Vagina (tissue), 2 donors: ENCODE results near the gene USP32. TPM values are rescaled to one million over a fixed set of nuclear protein-coding genes. Genes with fewer than 3 reads are reported as not detected.

Experiments
- DNase-seq, 2 donors: peaks; one replicate each; pipeline ENCODE4 v3.0.0-alpha.2; 2017; ENCODE audit errors: extremely low spot score in 2 of 2
- H3K27ac ChIP-seq: fragments of 200-600 bp; sonication (generic); one replicate; pipeline ENCODE4 v1.5.1; 2019
- H3K27me3 ChIP-seq: fragments of 200-600 bp; sonication (generic); one replicate; pipeline ENCODE4 v1.5.1; 2019
- H3K36me3 ChIP-seq, 2 donors: fragments of 200-600 bp; sonication (generic); one replicate each; pipeline ENCODE4 v1.5.1; 2017 to 2019
- H3K4me1 ChIP-seq: fragments of 200-600 bp; sonication (generic); one replicate; pipeline ENCODE4 v1.5.1; 2019
- H3K4me3 ChIP-seq, 2 donors: fragments of 200-600 bp; sonication (generic); 1 replicate in 1 of 2; 2 replicates in 1 of 2; pipeline ENCODE4 v1.5.1; 2016 to 2019
- H3K9me3 ChIP-seq: fragments of 200-600 bp; sonication (generic); one replicate; pipeline ENCODE4 v1.5.1; 2019
- CTCF ChIP-seq, 3 experiments: fragments of 450-650 bp in 2 of 3; fragments of 200-600 bp in 1 of 3; sonication (generic) in 1 of 3; IDR thresholded peaks; one replicate each; pipeline ENCODE4 v1.5.1; 2017 to 2019; ENCODE audit warnings: antibody characterized with exemption in 3 of 3, mild to moderate bottlenecking in 2 of 3, moderate library complexity in 2 of 3
- POLR2A ChIP-seq, 2 donors: fragments of 450-650 bp; IDR thresholded peaks; one replicate each; pipeline ENCODE4 v1.6.1; 2017; ENCODE audit warnings: antibody characterized with exemption in 2 of 2, mild to moderate bottlenecking in 2 of 2, moderate library complexity in 2 of 2
- POLR2AphosphoS5 ChIP-seq, 2 donors: sonication (generic); formaldehyde crosslinking; IDR thresholded peaks; one replicate each; pipeline ENCODE4 v1.9.0; 2017; ENCODE audit warnings: antibody characterized with exemption in 2 of 2, mild to moderate bottlenecking in 2 of 2, low read depth in 1 of 2; ENCODE audit not compliant: insufficient read depth in 1 of 2
- intact Hi-C: fragments of 100-400 bp; cut with DNase I; formaldehyde crosslinking; loops from one replicate; pipeline ENCODE4 v1.15.1; 2023
- total RNA-seq: library from RNA; depleted of rRNA; stranded (reverse); fragments of >200 nt; gene quantifications from one replicate; pipeline ENCODE4 v1.2.3, GENCODE V29; 2016

USP32 gene
- total RNA-seq, 1 donor from 2014 or later: 63.6 TPM

DNA sequence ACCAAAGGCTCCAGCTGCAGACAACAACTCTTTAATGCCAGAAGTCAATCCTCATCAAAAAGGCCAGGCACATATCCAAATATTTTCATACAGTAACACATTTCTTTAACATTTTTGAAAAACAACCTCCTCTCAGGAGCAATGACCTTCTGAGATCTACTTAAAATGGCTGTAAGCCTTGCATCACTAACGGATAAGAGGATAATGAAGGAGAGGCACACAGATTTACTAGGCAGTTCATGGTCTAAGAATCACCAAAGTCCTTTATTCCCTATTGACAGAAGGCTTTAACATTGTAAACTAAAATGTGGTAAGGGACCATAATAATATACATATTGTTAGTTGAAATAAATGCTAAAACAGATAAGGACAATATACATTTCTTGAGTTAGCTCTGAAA, 114.7 kb downstream of the USP32 start:
- H3K4me1 ChIP-seq: no peaks in the 10 kb centered on the region
- intact Hi-C loops: no loop called here
- H3K4me3 ChIP-seq: no peak overlapping the region
- H3K36me3 ChIP-seq: peaks cover 0 to 3% of the 10 kb centered on the region in 2 donors
- no peaks in the 10 kb centered on the region for H3K27me3 ChIP-seq
- H3K27ac ChIP-seq: no peak overlapping the region
- TF ChIP-seq POLR2AphosphoS5 (IDR thresholded peaks at IDR 0.05; ENCODE audit: insufficient read depth in 1 of 2, low read depth in 1 of 2): no peak
- no peak for TF ChIP-seq POLR2A (IDR thresholded peaks at IDR 0.05)
- TF ChIP-seq CTCF (IDR thresholded peaks at IDR 0.05): no peak
- DNase-seq: no peak
- H3K9me3 ChIP-seq: no peaks in the 10 kb centered on the region

DNA sequence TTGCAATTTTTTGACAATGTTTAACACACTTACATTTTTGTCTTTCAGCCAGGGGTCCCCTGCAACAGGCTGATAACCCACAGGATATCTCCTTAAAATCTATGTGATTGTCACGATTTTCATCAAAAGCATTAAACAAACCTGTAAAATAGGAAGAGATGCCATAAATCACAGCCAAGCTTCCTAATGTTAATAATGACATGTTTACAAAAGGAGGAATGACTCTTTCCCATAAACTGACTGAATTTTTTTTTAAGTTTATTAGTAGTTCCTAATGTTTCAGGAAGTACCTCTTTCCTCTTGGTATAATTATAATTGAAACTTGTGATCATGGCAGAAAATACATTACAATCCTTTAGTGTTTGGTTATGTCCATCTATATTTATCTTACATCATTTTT, 122.5 kb downstream of the USP32 start:
- H3K27me3 ChIP-seq: no peaks in the 10 kb centered on the region
- DNase-seq: no peak
- no peak for TF ChIP-seq POLR2AphosphoS5 (IDR thresholded peaks at IDR 0.05; ENCODE audit: insufficient read depth in 1 of 2, low read depth in 1 of 2)
- no peak for TF ChIP-seq CTCF (IDR thresholded peaks at IDR 0.05)
- no peak for TF ChIP-seq POLR2A (IDR thresholded peaks at IDR 0.05)
- H3K36me3 ChIP-seq: peaks cover 0 to 9% of the 10 kb centered on the region in 2 donors
- no peaks in the 10 kb centered on the region for H3K9me3 ChIP-seq
- no peak overlapping the region for H3K27ac ChIP-seq
- no peak overlapping the region for H3K4me3 ChIP-seq
- no peaks in the 10 kb centered on the region for H3K4me1 ChIP-seq
- intact Hi-C loops: no loop called here

GRCh38 chr17:60260540-60260939, 131.4 kb downstream of the USP32 start:
- Histone ChIP-seq H3K27ac (no peak overlapping the region), H3K4me1 (no peaks in the 10 kb centered on the region), H3K36me3 (peaks cover 0 to 12% of the 10 kb centered on the region in 2 donors), H3K27me3 (no peaks in the 10 kb centered on the region), H3K9me3 (no peaks in the 10 kb centered on the region), H3K4me3 (no peak overlapping the region)
- DNase-seq: no peak
- intact Hi-C loops: no loop called here
- TF ChIP-seq CTCF (IDR thresholded peaks at IDR 0.05) (no peak), POLR2A (IDR thresholded peaks at IDR 0.05) (no peak), POLR2AphosphoS5 (IDR thresholded peaks at IDR 0.05; ENCODE audit: insufficient read depth in 1 of 2, low read depth in 1 of 2) (no peak)

GRCh38 chr17:60258313-60258712, 133.6 kb downstream of the USP32 start:
- H3K36me3 ChIP-seq: peaks cover 0 to 9% of the 10 kb centered on the region in 2 donors
- TF ChIP-seq CTCF (IDR thresholded peaks at IDR 0.05): no peak
- no peak for TF ChIP-seq POLR2AphosphoS5 (IDR thresholded peaks at IDR 0.05; ENCODE audit: insufficient read depth in 1 of 2, low read depth in 1 of 2)
- H3K27ac ChIP-seq: no peak overlapping the region
- H3K4me1 ChIP-seq: no peaks in the 10 kb centered on the region
- DNase-seq: no peak
- no peaks in the 10 kb centered on the region for H3K27me3 ChIP-seq
- no peak overlapping the region for H3K4me3 ChIP-seq
- intact Hi-C loops: no loop called here
- no peaks in the 10 kb centered on the region for H3K9me3 ChIP-seq

- H3K36me3 ChIP-seq: peaks cover 0 to 14% of the 10 kb centered on the region in 2 donors
- intact Hi-C loops: no loop called here
- no peak for DNase-seq
- no peaks in the 10 kb centered on the region for H3K27me3 ChIP-seq
- H3K4me1 ChIP-seq: no peaks in the 10 kb centered on the region
- H3K27ac ChIP-seq: no peak overlapping the region
- H3K9me3 ChIP-seq: no peaks in the 10 kb centered on the region
- no peak for TF ChIP-seq POLR2A (IDR thresholded peaks at IDR 0.05)
- no peak for TF ChIP-seq CTCF (IDR thresholded peaks at IDR 0.05)
- no peak for TF ChIP-seq POLR2AphosphoS5 (IDR thresholded peaks at IDR 0.05; ENCODE audit: insufficient read depth in 1 of 2, low read depth in 1 of 2)
- no peak overlapping the region for H3K4me3 ChIP-seq
Measured at GRCh38 chr17:60256174-60256573, 135.8 kb downstream of the USP32 start.
